ENCODE results near the gene ZFPL1.

ZFPL1 gene

DNA sequence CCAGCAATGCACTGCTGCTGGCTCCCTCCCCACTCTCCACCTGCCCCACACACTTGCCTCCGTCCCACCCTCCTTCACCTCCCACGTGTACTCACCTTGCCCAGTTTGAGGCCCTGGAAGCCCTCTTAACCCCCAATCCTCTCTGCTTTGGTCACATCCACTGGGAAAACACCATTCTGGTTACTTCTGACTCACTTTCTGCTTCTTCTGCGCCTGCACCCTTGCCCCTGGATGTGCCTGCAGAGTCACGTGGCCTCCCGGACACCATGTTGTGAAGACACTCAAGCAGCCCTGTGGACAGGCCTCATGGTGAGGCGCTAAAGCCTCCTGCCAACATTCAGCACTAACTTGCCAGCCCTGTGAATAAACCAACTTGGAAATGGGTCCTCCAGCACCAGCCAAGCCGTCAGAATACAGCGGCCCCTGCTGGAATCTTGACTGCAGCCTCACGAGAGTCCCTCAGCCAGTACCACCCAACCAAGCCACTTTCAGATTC, 23.1 kb upstream of the ZFPL1 start:
- peak; percentile 33 for DNase-seq

DNA sequence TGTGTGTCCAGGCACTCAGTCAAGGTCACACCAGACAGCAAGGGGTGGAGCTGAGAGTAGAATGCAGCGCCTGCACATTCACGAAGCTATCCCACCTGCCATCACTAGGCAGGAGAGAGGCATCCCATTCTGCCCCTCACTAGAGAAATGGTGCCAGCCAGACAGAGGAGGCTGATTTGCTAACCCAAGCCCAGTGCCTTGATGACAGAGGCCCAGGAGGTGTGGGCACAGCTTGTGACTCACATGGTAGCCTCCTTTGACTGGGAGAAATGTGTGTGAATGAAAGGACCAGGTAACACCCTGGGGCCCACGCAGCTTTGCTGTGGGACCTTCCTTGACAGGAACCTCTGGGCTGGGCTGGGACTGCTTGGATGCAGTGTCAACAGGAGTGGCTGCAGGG, 20.5 kb upstream of the ZFPL1 start:
- no peak for DNase-seq

DNA sequence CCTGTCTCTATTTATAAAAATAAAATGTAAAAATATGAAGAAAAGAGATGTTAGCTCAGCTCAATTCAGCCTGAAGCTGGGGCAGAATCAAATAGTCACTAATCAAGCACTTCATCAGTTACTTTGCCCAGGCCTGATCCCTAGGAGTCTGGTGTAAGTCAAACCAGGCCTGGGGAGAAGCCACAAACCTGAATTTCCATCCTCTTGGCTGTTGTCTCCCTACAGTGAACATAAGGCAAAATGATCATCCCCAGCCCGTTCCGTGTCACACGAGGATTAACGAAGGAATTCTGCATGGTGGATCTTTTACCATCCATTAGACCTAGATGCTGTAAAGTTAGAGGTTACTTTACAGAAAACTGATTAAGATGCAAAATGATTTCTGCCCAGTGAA, 19.2 kb upstream of the ZFPL1 start:
- DNase-seq: no peak

DNA sequence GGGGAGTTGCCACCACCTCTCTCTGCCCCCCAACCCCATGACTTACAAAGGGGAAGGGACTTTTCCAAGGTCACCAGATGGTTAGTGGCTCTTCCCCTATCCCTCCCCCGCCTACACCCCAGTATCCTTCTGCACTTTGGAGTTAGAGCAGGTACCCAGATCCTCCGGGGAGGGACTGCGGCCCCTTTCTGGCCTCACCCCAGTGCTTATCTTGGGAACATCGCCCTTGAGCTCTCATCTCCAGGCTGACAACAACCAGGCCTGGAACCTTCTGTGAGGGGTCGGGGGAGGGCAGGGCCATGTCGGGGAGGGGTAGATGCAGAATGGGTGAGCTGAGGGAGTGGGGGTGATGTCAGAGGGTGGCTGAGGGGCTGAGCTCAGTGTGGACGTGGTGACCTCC, 18.2 kb upstream of the ZFPL1 start:
- no peak for DNase-seq

DNA sequence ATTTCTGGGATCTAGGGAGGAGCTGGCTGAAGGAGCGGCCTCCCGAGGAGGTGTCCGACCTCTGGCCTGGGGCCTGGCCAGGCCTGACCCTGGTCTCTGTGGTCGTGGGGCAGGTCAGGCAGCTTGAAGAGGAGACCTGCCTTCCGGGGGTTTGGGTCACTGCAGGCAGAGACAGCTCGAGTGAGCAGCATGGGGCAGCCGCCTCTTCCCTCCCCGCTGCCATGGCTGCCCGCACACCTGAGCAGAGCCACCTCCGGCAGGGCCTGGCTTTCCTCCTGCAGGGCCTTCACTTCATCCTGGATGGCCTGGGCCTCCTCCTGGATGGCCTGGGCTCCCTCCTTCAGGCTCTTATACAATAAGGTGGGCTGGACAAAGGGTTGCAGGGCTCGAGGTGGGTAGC, 17.7 kb upstream of the ZFPL1 start:
- no peak for DNase-seq

DNA sequence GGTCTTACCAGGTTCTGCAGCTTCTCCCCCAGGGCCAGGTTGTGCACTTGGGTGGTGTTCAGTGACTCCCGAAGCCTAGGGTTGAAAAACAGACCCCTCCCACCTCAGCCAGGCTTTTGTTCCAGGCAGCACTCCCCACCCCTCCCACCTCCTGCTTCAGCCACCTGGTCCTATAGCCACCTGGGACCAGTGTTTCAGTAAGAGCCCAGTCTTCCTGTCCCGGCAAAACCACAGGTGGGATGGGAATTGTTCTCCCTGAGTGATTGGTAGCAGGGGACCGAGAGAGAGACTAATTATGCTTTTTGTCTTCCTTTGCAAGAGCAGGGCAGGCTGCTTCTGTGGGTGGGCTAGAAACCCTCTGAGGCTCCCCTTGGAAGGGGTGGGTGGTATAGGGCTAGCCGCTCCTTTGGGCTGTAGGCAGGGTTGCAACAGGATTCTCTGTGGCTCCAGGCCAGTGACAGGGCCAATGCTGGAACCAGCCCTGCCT, 17.2 kb upstream of the ZFPL1 start:
- DNase-seq: no peak

DNA sequence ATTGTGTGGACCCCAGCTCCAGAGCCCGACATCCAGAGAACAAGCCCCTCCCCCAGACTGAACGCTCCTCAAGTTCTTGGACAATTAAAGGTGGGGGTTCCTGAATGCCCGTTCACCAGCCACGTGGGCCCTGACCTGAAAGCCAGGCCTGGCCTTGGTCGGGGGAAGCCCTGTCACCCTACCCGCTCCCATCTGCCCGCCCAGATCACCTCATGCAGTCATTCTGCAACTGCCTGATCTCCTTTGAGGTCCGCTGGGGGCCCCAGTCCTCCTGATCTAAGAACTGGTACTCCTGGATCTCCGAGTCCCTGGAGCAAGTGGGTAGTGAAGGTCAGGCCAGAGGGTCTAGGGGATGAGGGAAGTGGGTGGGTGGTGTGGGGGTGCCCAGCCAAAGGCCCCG, 16.6 kb upstream of the ZFPL1 start:
- no peak for DNase-seq

DNA sequence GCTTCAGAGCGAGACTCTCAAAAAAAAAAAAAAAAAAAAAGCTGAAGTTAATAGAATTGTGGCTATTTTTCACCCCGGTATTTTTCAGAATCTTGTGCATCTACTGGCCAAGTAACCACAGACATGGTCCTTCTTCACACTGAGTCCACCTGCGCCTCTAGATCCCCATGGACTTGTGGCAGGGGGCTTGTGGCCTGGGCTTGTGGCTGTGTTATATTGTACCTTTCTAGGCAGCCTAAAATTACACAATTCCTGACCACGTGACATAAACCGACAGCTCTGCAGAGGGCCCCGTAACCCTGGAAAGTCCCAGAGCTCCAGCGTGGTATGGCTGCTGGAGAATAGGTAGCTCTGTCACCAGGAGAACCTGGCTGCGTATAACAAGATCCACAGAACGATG, 14.8 kb upstream of the ZFPL1 start:
- DNase-seq: no peak

DNA sequence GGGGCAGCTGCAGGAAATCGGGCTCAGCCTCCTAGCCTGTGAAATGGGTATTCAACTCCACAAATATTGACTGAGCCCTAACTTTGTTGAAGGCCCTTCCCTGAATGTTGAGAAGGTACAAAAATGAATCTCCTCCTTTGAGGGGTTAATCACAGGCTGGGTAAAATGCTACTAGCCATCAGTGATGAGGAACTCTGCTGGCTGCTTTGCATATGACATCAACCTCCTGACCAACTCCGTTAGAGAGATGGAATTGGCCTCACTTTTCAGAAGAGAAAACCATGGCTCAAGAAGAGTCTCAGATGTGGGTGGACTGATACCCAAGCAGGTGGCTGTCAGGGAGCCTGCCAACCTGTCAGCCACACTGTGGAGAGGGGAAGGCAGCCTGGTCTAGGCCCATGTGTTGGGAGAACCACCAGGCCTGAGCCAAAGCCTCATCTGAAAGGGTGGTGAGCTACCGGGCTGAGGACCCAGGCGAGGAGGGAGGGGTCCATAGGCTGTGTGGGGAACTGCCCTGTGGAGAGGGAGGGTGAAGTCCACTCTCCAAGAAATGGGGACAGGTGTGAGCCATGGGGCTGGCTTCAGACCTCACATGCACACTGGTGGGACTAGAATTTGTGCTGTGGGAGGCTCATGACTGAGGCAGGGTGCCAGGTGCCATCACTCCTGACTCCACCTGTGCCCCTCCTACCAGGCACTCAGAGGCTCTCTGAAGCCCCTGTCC, 12.0 kb upstream of the ZFPL1 start:
- DNase-seq: no peak

DNA sequence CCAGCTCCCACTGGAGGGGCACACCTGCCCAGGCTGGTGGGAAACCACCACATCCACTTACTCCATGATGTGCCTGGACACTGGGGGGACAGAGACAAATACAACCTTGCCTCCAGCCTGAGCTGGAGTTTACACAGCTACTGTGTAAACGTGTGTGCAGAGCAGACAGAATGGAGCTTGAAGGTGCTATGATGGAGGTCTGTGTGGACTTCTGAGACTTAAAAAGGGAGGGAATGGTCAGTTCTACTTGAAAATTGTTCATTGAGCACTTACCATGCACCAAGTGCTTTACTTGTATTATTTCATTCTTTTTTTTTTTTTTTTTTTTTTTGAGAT, 11.4 kb upstream of the ZFPL1 start:
- no peak for DNase-seq

DNA sequence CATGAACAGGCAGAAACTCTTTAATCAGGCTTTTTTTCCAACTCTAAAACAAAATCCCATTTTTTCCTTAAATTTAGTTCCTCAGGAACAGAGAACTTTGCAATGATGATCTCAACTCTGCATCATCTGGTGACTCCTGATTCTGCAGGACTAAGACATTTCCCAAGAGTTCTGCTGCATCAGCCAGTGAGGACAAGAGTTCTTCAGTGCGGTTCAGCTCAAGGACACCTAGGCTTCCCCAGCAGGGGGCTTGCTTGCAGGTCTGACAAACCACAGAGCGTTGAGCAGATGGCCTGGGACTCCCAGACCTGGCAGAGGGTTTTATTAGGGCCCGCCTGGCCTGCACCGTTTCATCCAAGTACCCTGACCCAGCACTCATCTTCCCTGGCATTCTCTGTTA, 6.6 kb upstream of the ZFPL1 start:
- DNase-seq: no peak

DNA sequence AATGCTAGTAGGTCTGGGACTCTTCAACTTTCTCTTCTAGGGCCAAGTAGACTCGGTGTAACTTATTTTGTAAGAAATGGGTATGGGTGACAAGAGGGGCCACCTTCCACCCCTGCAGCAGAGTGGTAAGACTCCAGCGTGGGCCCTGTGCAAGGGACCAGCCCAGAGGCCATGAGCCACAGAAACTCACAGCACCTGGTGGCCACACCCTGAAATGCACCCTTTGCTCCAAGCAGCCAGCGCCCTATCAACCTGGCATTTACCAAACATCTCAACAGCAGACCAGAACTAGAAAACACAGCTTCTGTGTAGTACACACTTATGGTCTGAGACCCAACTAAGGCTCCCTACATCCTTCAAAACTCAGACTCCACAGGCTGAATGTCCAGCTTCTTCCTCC, 5.9 kb upstream of the ZFPL1 start:
- DNase-seq: peak; percentile 82

DNA sequence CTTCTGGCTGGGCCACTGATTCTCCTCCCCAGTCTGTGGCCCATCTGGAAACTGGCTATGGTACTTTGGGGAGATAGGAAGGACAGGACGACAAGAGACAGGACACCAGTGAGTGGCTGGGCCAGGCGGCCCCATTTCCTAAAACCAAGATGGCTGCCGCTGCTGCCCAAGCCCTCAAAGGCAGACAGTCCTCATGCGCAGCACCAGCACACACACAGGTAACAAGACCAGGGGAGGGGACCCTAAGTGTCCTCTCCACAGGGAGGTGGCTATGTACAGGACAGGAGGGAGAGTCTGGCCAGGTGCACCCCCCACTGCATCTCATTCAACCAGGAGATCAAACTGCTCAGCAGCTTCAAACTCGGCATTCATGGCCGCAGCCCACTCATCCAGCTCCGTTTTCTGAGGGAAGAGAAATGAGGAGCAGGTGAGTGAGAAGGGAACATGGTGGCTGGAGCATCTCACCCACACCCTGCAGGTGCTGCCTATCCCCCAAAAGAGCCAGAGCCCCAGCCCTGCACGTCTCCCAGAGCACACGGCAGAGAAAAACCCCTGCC, 5.2 kb upstream of the ZFPL1 start:
- no peak for DNase-seq

DNA sequence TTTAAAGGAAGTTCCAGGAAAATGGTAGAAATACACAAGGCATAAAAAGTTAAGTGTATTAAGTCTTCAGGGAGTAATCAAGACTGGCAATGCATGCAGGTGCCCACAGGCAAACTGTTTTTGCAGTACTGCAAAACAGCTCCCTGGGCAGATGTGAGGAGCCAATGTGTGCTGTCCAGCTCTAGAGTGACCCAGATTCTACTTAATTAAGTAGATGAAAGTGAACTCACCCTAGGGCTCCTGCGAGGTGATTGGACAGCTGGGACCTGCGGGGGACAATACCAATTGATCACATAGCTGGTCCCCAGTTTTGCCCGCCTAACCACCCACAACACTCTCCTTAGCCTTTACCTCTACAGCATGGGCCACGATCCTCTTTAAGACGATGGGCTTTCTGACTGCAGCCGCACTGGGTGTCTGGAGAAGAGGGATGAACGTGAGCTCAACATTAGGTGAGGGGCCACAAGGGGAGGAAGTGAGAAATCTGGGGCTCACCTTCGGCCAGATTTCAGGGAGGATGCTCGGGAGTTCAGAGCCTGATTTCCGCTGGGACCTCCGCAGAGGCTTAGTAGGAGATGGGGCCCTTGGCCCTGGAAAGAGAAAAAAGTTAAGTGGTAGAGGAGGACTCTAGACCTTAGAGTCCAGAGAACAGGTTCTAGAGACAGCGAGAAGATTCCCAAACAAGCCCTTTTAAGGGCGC, 738 bp upstream of the ZFPL1 start:
- no peak for DNase-seq

DNA sequence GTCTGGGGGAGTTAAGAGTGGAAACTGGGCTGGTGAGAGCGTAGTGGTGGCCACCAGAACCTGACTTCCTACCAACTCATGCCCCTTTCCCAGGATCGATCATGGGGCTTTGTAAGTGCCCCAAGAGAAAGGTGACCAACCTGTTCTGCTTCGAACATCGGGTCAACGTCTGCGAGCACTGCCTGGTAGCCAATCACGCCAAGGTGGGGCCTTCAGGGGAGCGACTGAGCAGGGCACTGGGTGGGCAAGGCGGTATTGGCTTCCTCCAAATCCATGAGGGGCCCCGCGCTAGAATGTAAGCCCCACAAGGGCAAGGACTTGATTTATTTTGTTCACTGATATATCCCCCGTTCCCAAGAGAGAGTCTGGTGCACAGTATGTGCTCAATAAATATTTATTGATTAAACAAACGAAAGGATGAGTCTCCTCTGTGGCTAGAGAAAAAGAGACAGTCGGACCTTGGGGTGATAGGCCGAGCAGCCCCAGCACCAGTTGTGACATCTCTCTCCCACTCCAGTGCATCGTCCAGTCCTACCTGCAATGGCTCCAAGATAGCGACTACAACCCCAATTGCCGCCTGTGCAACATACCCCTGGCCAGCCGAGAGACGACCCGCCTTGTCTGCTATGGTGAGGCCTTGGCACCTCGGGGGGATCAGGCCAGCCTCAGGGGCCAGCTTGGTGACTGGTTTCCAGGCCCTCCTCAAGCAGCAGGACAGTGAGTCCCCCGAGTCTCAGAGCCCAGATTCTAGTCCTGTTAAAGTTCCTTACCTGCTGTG, 765 bp downstream of the ZFPL1 start:
- no peak for DNase-seq

DNA sequence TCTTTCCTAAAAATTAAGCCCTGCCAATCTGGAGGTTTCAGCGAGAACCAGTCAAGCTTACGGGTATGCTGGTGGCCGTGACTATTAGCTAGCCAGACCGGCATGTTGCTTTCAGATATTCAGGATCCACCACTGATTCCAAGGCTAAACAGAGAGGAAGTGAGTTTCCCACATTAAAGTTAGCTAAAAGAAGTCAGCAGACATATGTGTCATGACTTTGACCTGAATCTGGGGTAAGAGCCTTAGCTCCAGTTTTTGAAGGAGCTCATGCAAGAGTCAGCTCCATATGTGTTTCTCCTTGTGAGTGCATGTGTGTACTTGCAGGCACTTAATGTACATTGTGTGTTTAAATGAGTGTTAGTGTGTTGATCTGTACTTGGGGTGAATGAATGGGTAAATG, 1.4 kb downstream of the ZFPL1 start:
- no peak for DNase-seq

DNA sequence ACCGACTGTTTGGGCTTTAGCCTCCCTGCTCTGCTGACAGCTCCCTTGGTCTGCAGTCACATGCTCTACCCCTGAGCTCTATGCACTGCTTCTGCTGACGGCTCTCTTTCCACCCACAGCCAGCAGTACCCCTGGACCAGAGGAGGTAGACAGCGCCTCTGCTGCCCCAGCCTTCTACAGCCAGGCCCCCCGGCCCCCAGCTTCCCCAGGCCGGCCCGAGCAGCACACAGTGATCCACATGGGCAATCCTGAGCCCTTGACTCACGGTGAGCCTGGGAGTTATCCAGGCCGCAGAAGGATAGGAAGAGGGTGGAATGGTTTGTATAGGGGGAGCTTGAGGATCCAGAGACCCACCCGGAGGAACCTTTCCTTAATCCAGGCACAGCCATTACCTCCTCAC, 2.8 kb downstream of the ZFPL1 start:
- no peak for DNase-seq

DNA sequence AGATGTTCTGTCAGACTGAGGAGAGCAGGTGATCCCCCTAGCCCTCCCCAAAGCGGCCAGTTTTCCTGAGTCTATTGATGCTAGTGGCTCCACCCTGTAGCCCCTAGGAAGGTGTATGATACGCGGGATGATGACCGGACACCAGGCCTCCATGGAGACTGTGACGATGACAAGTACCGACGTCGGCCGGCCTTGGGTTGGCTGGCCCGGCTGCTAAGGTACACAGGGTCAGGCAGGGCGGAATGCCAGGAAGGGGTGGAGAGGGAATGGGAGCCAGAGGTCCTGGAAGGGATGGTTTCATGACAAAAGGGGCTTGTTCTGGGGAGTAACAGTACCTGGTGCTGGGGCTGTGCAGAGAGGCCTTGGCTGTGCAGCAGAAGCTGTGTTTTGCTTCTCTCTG, 3.2 kb downstream of the ZFPL1 start:
- DNase-seq: no peak

DNA sequence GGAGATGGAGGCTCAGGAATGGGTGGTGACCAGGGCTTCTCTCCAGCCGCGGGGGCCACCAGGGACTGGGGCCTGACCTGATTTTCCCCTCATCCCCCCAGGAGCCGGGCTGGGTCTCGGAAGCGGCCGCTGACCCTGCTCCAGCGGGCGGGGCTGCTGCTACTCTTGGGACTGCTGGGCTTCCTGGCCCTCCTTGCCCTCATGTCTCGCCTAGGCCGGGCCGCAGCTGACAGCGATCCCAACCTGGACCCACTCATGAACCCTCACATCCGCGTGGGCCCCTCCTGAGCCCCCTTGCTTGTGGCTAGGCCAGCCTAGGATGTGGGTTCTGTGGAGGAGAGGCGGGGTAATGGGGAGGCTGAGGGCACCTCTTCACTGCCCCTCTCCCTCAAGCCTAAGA, 3.8 kb downstream of the ZFPL1 start:
- DNase-seq: no peak

DNA sequence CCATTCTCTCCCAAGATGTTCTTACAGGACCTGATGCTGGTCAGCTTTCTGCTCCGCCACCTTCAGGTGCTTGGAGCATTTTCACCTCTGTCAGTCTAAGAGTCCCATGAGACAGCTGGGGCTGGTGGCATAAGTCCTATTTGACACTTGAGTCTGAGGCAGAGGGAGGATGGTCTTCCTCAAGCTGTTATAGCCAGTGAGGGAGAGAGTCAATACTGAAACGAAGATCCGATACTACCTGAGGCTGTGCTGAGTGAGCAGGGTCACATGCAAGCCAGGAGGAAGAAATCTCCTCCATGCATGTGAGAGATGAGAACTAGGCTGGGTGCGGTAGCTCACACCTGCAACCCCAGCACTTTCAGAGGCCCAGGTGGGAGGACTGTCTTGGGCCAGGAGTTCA, 5.6 kb downstream of the ZFPL1 start:
- DNase-seq: no peak

DNA sequence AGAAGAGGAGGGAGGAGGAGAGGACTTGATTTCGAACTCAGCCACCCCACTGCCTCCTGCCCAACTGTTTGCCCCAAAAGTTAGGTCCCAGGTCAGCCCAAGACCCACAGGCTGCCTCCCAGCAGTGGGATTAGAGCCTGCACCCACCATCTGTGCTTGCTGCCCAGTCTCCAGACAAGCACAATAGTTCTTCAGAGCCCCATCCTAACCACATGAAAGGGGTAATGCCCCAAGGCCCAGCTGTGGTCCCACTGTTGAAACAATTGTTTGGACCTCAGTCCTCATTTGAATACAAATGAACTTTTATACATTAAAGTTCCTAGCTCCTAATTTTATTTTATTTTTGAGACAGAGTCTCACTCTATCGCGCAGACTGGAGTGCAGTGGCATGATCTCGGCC, 6.6 kb downstream of the ZFPL1 start:
- DNase-seq: no peak

DNA sequence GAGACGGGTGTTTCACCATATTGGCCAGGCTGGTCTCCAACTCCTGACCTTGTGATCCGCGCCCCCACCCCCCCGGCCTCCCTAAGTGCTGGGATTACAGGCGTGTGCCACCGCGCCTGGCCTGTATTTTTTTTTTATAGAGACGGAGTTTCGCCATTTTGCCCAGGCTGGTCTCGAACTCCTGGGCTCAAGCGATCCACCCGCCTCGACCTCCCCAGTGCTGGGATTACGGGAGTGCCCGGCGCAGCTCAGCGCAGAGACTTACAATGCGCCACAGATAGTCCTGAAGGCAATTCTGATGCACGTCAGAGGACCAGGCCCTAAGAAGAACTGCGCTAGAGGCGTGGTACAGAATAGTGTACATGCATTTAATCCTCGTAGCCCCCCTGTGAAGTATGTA, 11.4 kb downstream of the ZFPL1 start:
- DNase-seq: no peak

DNA sequence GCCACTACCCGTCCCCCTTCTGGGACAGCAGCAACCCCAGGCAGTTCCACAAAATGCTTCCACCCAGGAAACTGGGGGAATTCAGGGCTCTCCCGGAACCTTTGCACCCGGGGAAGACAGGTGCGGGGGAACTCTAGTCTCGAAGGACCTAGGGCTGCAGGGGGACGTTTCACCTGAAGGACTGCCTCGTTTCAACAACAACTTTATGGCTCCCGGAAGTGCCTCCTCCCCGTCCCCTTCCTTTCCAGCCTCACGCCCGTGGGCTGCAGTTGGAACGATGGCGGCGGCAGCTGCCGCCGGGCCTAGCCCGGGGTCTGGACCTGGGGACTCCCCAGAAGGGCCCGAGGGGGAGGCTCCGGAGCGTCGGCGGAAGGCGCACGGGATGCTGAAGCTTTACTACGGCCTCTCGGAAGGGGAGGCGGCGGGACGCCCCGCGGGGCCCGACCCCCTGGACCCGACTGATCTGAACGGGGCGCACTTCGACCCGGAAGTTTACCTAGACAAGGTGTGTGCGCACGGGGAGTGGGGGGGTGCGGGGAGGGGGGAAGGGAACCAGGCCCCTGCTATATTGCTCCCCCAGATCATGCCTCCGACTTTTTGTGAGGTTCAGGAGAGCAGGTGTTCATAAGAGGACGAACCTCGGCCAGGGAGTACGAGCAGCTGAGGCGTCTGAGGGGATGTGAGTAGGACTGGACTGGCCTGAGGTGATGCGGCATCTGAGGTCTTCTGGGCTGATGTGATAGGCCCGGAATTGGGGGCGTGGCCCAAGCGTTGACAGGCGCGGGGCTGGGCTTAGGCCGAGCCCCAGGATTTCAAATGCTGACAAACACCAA, 12.2 kb downstream of the ZFPL1 start, which contains the start of gene VPS51:
VPS51 (plus strand) TSS at position 241 of the 833 bp plus-strand sequence; CDS start at position 278, 37 bp downstream.
- peak; percentile 88 for DNase-seq
